GM20000 (cell line): ENCODE results near the gene CLECL1.
"Not testable (repeated sequence)": the region's sequence is repeated elsewhere in the genome, so short reads cannot be mapped to it uniquely, and the experiment has no call there.

Experiments used
- DNase-seq: peaks from one replicate; pipeline ENCODE4 v3.0.0; 2012; ENCODE audit warnings: low spot score
- TF ChIP-seq, protein P1 (sequence below): IDR thresholded peaks from 2 replicates; pipeline ENCODE4 v1.5.1; 2012; ENCODE audit warnings: mild to moderate bottlenecking, control low read depth; ENCODE audit errors: extremely low read depth, missing control alignments

The CLECL1 gene

DNA sequence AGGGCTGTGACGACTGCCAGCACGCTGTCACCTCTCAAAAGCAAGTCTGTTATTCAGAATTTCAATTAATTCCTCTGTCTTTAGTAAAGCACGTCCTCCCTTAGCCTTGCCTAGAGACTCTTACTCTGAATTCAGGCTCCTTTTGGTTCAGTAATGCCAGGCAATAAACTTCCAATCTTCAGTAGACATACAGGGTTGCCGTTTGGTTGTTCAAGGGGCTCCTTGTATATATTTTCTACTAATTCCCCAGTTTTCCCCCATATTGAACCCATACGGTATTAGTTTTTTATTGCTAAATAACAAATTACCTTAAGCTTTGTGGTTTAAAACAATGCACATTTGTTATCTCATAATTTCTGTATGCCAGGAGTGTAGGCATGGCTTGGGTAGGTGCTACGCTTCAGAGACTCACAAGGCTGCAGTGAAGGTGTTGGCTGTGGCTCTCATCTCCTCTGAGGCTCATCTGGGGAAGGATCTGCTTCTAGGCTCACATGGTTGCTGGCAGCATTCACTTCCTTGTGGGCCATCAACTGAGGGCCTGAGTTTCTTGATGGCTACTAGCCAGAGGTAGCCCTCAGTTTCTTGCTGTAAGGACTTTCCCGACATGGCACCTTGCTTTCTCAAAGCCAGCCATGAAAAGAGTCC is 7.3 kb upstream of the CLECL1 start:
- TF ChIP-seq, protein P1, sequence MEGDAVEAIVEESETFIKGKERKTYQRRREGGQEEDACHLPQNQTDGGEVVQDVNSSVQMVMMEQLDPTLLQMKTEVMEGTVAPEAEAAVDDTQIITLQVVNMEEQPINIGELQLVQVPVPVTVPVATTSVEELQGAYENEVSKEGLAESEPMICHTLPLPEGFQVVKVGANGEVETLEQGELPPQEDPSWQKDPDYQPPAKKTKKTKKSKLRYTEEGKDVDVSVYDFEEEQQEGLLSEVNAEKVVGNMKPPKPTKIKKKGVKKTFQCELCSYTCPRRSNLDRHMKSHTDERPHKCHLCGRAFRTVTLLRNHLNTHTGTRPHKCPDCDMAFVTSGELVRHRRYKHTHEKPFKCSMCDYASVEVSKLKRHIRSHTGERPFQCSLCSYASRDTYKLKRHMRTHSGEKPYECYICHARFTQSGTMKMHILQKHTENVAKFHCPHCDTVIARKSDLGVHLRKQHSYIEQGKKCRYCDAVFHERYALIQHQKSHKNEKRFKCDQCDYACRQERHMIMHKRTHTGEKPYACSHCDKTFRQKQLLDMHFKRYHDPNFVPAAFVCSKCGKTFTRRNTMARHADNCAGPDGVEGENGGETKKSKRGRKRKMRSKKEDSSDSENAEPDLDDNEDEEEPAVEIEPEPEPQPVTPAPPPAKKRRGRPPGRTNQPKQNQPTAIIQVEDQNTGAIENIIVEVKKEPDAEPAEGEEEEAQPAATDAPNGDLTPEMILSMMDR, result no peak
- DNase-seq, result peak; percentile 29

DNA sequence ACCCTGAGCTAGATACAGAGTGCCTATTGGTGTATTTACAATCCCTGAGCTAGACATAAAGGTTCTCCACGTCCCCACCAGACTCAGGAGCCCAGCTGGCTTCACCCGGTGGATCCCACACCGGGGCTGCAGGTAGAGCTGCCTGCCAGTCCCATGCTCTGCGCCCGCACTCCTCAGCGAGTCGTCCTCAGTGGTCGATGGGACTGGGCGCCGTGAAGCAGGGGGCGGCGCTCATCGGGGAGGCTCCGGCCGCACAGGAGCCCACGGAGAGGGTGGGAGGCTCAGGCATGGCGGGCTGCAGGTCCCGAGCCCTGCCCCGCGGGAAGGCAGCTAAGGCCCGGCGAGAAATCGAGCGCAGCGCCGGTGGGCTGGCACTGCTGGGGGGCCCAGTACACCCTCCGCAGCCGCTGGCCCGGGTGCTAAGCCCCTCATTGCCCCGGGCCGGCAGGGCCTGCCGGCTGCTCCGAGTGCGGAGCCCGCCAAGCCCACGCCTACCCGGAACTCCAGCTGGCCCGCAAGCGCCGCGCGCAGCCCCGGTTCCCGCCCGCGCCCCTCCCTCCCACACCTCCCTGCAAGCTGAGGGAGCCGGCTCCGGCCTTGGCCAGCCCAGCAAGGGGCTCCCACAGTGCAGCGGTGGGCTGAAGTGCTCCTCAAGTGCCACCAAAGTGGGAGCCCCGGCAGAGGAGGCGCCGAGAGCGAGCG is 6.7 kb upstream of the CLECL1 start:
- not testable (repeated sequence) for DNase-seq

DNA sequence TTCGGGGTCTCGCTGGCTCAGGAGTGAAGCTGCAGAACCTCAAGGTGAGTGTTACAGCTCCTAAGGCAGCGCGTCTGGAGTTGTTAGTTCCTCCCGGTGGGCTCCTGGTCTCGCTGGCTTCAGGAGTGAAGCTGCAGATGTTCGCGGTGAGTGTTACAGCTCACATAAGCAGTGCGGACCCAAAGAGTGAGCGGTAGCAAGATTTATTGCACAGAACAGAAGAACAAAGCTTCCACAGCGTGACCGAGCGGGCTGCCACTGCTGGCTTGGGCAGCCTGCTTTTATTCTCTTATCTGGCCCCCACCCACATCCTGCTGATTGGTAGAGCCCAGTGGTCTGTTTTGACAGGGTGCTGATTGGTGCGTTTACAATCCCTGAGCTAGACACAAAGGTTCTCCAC is 6.0 kb upstream of the CLECL1 start:
- DNase-seq, result not testable (repeated sequence)

DNA sequence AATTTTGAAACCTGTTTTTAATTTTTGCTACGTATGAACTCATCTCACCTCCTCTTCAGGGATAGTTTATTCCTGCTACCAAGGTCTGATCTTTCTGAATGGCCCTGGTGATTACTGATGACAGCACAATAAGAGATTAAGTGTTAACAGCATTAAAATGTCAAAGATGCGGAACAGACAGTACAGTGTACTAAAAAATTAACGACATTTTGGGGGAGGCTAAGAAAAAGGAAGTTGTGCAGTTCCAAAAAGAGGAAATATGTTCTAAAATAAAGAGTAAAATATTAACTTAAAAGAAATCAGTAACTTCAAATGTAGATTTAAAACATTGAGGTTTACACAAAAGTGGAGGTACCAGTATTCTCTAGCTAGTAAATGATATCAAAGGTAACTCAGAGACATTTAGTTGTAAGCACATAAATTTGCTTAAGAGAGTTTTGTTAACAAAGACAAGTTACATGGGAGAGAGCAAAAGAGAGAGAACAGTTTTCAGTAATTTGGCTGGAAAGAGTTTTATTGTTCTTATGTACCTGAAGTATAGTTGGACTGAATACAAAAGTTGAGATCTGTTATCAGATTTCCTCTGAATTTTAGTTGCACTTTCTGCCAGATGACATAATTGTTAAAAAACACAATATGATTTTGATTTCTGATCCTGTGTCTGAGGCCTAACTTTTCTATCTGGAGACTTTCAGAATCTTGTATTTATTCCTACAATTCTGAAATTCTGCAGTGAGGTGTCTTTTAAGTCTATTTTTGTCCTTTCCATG is 4.2 kb upstream of the CLECL1 start:
- TF ChIP-seq, protein P1, result no peak
- no peak for DNase-seq

DNA sequence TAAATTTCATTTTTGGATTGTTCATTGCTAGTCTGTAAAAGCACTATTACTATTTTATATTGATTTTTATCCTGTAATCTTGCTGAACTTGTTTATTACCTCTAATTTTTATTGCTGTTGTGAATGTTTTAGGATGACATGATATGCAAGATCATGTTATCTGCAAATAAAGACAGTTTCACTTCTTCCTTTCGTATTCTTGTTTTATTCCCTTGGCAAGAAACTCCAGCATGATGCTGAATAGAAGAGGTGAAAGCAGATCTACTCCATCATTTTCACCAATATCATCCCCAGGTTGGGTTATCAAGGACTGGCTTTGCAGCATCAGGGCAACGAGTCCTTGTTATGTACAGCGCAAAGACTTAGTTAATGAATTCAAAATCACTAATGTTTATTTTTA is 2.7 kb upstream of the CLECL1 start:
- no peak for DNase-seq
- TF ChIP-seq, protein P1, result no peak

DNA sequence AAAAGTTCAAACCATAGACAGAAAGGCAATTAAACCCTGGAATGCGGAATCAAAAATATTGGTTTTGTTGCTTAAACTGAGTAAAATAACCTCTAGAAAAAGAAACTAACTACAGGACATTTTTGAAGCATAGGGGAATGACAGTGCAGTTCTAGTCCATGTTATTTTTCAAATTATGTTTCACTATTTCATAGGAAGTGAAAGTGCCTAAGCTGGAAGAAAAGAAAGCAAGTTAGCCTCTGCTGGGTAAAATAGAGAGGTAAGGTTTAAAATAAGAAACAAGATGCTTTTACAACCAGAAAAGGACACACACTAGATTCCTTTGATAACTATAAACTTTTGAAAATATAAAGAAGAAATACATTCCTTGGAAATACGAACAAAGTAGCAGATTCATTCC is 1.1 kb downstream of the CLECL1 start:
- TF ChIP-seq, protein P1, result no peak
- no peak for DNase-seq

DNA sequence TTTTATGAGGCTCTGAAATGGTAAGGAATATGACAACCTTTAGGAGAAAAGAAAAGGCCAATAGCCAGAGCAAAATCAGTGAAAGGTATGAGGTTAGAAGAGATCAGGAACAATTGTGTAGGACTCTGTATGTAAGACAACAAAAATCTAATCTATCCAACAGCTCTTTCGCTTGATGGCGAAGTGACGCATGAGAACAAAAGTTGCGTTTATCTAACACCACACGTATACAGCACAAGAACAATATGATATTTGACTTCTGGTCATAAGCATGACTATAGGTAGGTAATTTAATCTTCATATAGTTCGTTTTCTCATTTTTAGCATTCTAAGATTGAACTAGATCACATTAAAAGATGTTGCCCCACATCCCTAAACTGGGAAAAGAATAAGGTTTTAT is 1.5 kb downstream of the CLECL1 start:
- TF ChIP-seq, protein P1, result no peak
- no peak for DNase-seq

DNA sequence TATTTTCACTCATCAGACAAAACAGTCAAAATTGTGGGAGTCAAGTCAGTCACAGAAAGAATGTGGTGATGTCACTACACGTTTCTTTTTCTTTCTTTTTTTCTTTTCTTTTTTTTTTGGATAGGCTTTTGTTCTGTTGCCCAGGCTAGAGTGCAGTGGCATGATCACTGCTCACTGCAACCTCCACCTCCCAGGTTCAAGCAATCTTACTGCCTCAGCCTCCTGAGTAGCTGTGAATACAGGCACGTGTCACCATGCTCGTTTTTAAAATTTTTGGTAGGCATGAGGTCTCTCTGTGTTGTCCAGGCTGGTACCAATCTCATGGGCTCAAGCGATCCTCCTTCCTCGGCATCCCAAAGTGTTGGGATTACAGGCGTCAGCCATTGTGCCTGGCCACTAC is 2.3 kb downstream of the CLECL1 start:
- DNase-seq, result no peak
- TF ChIP-seq, protein P1, result no peak
